SK-N-SH (cell line): ENCODE results near the gene COLEC11. TPM values are rescaled to one million over a fixed set of nuclear protein-coding genes. Genes with fewer than 3 reads are reported as not detected.

ENCODE experiments used
- CTCF ChIA-PET: fragments of 300-600, 350-600 bp; formaldehyde crosslinking; extraction: SDS; loops from one replicate; lab custom pipeline; 2021; lab: Yijun Ruan, JAX
- POLR2A ChIA-PET: fragments of 350-600 bp; sonication (Branson Sonifier 250); formaldehyde crosslinking; extraction: SDS; loops from one replicate; lab custom pipeline; 2020; ENCODE audit warnings: antibody characterized with exemption, inconsistent platforms; lab: Yijun Ruan, JAX
- DNase-seq: peaks from one replicate; pipeline ENCODE4 v3.0.0; 2012
- H2AFZ ChIP-seq: fragments of 200-600 bp; sonication (generic); 2 replicates; pipeline ENCODE4 v1.8.1; 2016; ENCODE audit warnings: antibody characterized with exemption, mild to moderate bottlenecking, low read depth
- H3F3A ChIP-seq: fragments of 200-600 bp; sonication (generic); replicated peaks from 2 replicates; pipeline ENCODE3; 2016; ENCODE audit warnings: antibody characterized with exemption, mild to moderate bottlenecking; ENCODE audit not compliant: insufficient read depth
- H3K27ac ChIP-seq, 2 experiments: fragments of 200-500 bp in 1 of 2; fragments of 200-600 bp in 1 of 2; sonication (Bioruptor generic) in 1 of 2; sonication (generic), shearing (Covaris generic) in 1 of 2; 2 replicates each; pipeline versions ENCODE4 v1.5.1 to v1.6.1; 2014 to 2016; ENCODE audit warnings: low read depth in 2 of 2, inconsistent platforms in 1 of 2, low read length in 1 of 2, mild to moderate bottlenecking in 1 of 2, mixed read lengths in 1 of 2
- H3K27me3 ChIP-seq: fragments of 200-600 bp; sonication (generic), shearing (Covaris generic); 2 replicates; pipeline ENCODE4 v1.6.1; 2016; ENCODE audit warnings: mixed run types; ENCODE audit not compliant: insufficient read depth
- H3K36me3 ChIP-seq, 2 experiments: fragments of 200-500 bp in 1 of 2; fragments of 200-600 bp in 1 of 2; sonication (Bioruptor generic) in 1 of 2; sonication (generic) in 1 of 2; replicated peaks in 1 of 2; 2 replicates each; pipeline versions ENCODE3 to v1.5.1; 2014 to 2016; ENCODE audit warnings: low read length in 1 of 2, mild to moderate bottlenecking in 1 of 2; ENCODE audit not compliant: insufficient read depth in 2 of 2, control insufficient read depth in 1 of 2
- H3K4me1 ChIP-seq, 2 experiments: fragments of 200-500 bp in 1 of 2; fragments of 200-600 bp in 1 of 2; sonication (Bioruptor generic) in 1 of 2; sonication (generic), shearing (Covaris generic) in 1 of 2; 2 replicates each; pipeline versions ENCODE4 v1.5.1 to v1.6.1; 2014 to 2016; ENCODE audit warnings: low read depth in 1 of 2, low read length in 1 of 2, mixed run types in 1 of 2; ENCODE audit not compliant: insufficient read depth in 2 of 2, control insufficient read depth in 1 of 2
- H3K4me2 ChIP-seq: fragments of 200-600 bp; sonication (generic), shearing (Covaris generic); 2 replicates; pipeline ENCODE4 v1.6.1; 2017; ENCODE audit warnings: mixed run types
- H3K4me3 ChIP-seq, 2 experiments: fragments of 200-500 bp in 1 of 2; fragments of 200-600 bp in 1 of 2; sonication (Bioruptor generic) in 1 of 2; sonication (generic), shearing (Covaris generic) in 1 of 2; 2 replicates each; pipeline versions ENCODE4 v1.5.1 to v1.8.1; 2014 to 2016; ENCODE audit warnings: low read depth in 2 of 2, inconsistent platforms in 1 of 2, low read length in 1 of 2, mild to moderate bottlenecking in 1 of 2, mixed read lengths in 1 of 2, moderate library complexity in 1 of 2
- H3K79me2 ChIP-seq: fragments of 200-600 bp; sonication (generic); 2 replicates; pipeline ENCODE4 v1.8.1; 2017; ENCODE audit warnings: mild to moderate bottlenecking; ENCODE audit not compliant: insufficient read depth
- H3K9ac ChIP-seq: fragments of 200-600 bp; sonication (generic); 2 replicates; pipeline ENCODE4 v1.6.1; 2017; ENCODE audit warnings: mixed run types
- H3K9me2 ChIP-seq: fragments of 200-600 bp; sonication (generic); 2 replicates; pipeline ENCODE4 v1.6.1; 2017; ENCODE audit warnings: mixed run types
- H3K9me3 ChIP-seq: fragments of 200-600 bp; sonication (generic); 2 replicates; pipeline ENCODE4 v1.6.1; 2017; ENCODE audit warnings: mixed run types, mild to moderate bottlenecking, moderate library complexity
- H4K20me1 ChIP-seq: fragments of 200-600 bp; sonication (generic); 2 replicates; pipeline ENCODE4 v1.6.1; 2017; ENCODE audit warnings: mild to moderate bottlenecking, mixed run types; ENCODE audit not compliant: insufficient read depth
- CHD2 ChIP-seq: fragments of 150-350 bp; IDR thresholded peaks from 2 replicates; pipeline ENCODE4 v1.6.1; 2018; ENCODE audit warnings: low read length; ENCODE audit not compliant: partially characterized antibody
- ELF1 ChIP-seq: IDR thresholded peaks from 2 replicates; pipeline ENCODE4 v1.4.0; 2012
- EP300 ChIP-seq, 2 experiments: IDR thresholded peaks; 2 replicates each; pipeline versions ENCODE4 v1.4.0 to v1.6.1; 2012; ENCODE audit warnings: borderline replicate concordance in 1 of 2, low read depth in 1 of 2, low read length in 1 of 2
- EZH2phosphoT487 ChIP-seq: fragments of 200-600 bp; sonication (generic); IDR thresholded peaks from 2 replicates; pipeline ENCODE4 v1.6.1; 2017; ENCODE audit warnings: low read depth, mixed run types, mild to moderate bottlenecking, antibody characterized with exemption, moderate library complexity, borderline replicate concordance
- FOSL2 ChIP-seq: IDR thresholded peaks from 2 replicates; pipeline ENCODE4 v1.4.0; 2012; ENCODE audit warnings: low read depth, mild to moderate bottlenecking, moderate library complexity, borderline replicate concordance
- FOXJ3 ChIP-seq: sonication (generic); formaldehyde crosslinking; IDR thresholded peaks from 2 replicates; pipeline ENCODE4 v1.5.1; 2020; ENCODE audit warnings: mild to moderate bottlenecking, missing genetic modification reagents
- FOXM1 ChIP-seq: IDR thresholded peaks from 2 replicates; pipeline ENCODE4 v1.4.0; 2012; ENCODE audit warnings: low read depth, mild to moderate bottlenecking
- GABPA ChIP-seq: IDR thresholded peaks from 2 replicates; pipeline ENCODE4 v1.4.0; 2012; ENCODE audit warnings: low read depth, mild to moderate bottlenecking
- IRF3 ChIP-seq: fragments of 150-350 bp; IDR thresholded peaks from 2 replicates; pipeline ENCODE4 v1.6.1; 2016; ENCODE audit warnings: mild to moderate bottlenecking, low read depth, low read length
- JUND ChIP-seq: IDR thresholded peaks from 2 replicates; pipeline ENCODE4 v1.4.0; 2012
- MAX ChIP-seq: IDR thresholded peaks from 2 replicates; pipeline ENCODE4 v1.4.0; 2012; ENCODE audit warnings: low read depth
- MEF2A ChIP-seq: IDR thresholded peaks from 2 replicates; pipeline ENCODE4 v1.4.0; 2012; ENCODE audit warnings: low read depth, borderline replicate concordance
- MXI1 ChIP-seq: IDR thresholded peaks from 2 replicates; pipeline ENCODE4 v1.6.1; 2012; ENCODE audit warnings: mild to moderate bottlenecking, low read depth, low read length, improper control_type of control experiment
- NFIC ChIP-seq: IDR thresholded peaks from 2 replicates; pipeline ENCODE4 v1.4.0; 2012; ENCODE audit warnings: borderline replicate concordance
- PBX3 ChIP-seq: IDR thresholded peaks from 2 replicates; pipeline ENCODE4; 2012
- POLR2AphosphoS5 ChIP-seq: IDR thresholded peaks from 2 replicates; pipeline ENCODE4 v1.6.1; 2012; ENCODE audit warnings: low read depth, low read length
- RCOR1 ChIP-seq: fragments of 150-350 bp; IDR thresholded peaks from 2 replicates; pipeline ENCODE4 v1.6.1; 2017; ENCODE audit warnings: antibody characterized with exemption, low read length
- REST ChIP-seq: IDR thresholded peaks from 2 replicates; pipeline ENCODE4 v1.6.1; 2012; ENCODE audit warnings: mild to moderate bottlenecking, low read depth, low read length, moderate library complexity
- RFX5 ChIP-seq: IDR thresholded peaks from 2 replicates; pipeline ENCODE4 v1.6.1; 2012; ENCODE audit warnings: mild to moderate bottlenecking, improper control_type of control experiment, low read length
- RXRA ChIP-seq: IDR thresholded peaks from 2 replicates; pipeline ENCODE4 v1.4.0; 2012; ENCODE audit warnings: low read depth, mild to moderate bottlenecking, borderline replicate concordance
- SIN3A ChIP-seq: IDR thresholded peaks from 2 replicates; pipeline ENCODE4 v1.6.1; 2012; ENCODE audit warnings: low read depth, mild to moderate bottlenecking, low read length, moderate library complexity, borderline replicate concordance
- TAF1 ChIP-seq: IDR thresholded peaks from 2 replicates; pipeline ENCODE4 v1.6.1; 2012; ENCODE audit warnings: low read depth, mild to moderate bottlenecking, low read length, moderate library complexity, borderline replicate concordance
- TCF12 ChIP-seq: IDR thresholded peaks from 2 replicates; pipeline ENCODE4 v1.4.0; 2012
- USF2 ChIP-seq: fragments of 150-350 bp; IDR thresholded peaks from 2 replicates; pipeline ENCODE4 v1.6.1; 2017; ENCODE audit warnings: antibody characterized with exemption, low read length, low read depth, borderline replicate concordance
- YY1 ChIP-seq: IDR thresholded peaks from 2 replicates; pipeline ENCODE4 v1.4.0; 2012; ENCODE audit warnings: low read depth, mild to moderate bottlenecking
- ZBTB33 ChIP-seq: IDR thresholded peaks from 2 replicates; pipeline ENCODE4 v1.4.0; 2012; ENCODE audit warnings: low read depth, borderline replicate concordance
- WGBS: methylation state at CpG from one replicate; pipeline ENCODE4 v1.1.6; 2017; ENCODE audit warnings: low lambda C conversion rate; 5-methylcytosine and 5-hydroxymethylcytosine counted together
- polyA plus RNA-seq, 3 experiments: library from polyadenylated mRNA; depleted of rRNA; stranded (reverse); fragments of >200 nt; gene quantifications; 2 replicates each; pipeline ENCODE4 v1.2.3, GENCODE V29; 2012

Gene COLEC11
- polyA plus RNA-seq, 1 of the 3 experiments (the other 2 are of a cell fraction) = 8.7 TPM

- ChIA-PET POLR2A (interaction anchor here (1.2 to 3.4 kb wide), 4 partner anchors 15 to 72 kb away, joined by 3 to 19 read pairs (median 9); partner anchors contain the start of gene COLEC11), CTCF (interaction anchor here (0.9 to 7.1 kb wide), 5 partner anchors 15 to 72 kb away, joined by 4 to 40 read pairs (median 4); partner anchors contain the start of gene COLEC11)
- Histone ChIP-seq H3K27me3 (no peaks in the 10 kb centered on the region), H3K79me2 (peaks cover 79% of the 10 kb centered on the region), H3K4me2 (peak overlapping the region; percentile 90), H3K9me2 (no peaks in the 10 kb centered on the region), H2AFZ (no peak overlapping the region), H3K9me3 (no peaks in the 10 kb centered on the region), H3K36me3 (peaks cover 76 to 77% of the 10 kb centered on the region in 2 experiments), H3K9ac (peak overlapping the region; percentile 97), H4K20me1 (peaks cover 70% of the 10 kb centered on the region), H3K27ac (peak overlapping the region; percentile 66 to 81), H3K4me1 (peaks cover 21 to 69% of the 10 kb centered on the region in 2 experiments; a peak in 3 of 4 replicates), H3K4me3 (peak overlapping the region; percentile 86 to 100), H3F3A (peaks cover 42% of the 10 kb centered on the region)
- TF ChIP-seq CHD2 (no peak), MXI1 (no peak), RXRA (no peak), ELF1 (no peak), JUND (no peak), RFX5 (no peak), POLR2AphosphoS5 (peak; percentile 50), MAX (no peak), EZH2phosphoT487 (no peak), TCF12 (no peak), RCOR1 (no peak), USF2 (no peak), MEF2A (no peak), GABPA (no peak), ZBTB33 (peak; percentile 15; the same call in 1 of the 2 replicates), FOXM1 (no peak), IRF3 (no peak), SIN3A (no peak), TAF1 (no peak), PBX3 (peak; percentile 41), EP300 (IDR thresholded peaks at IDR 0.05; ENCODE audit: borderline replicate concordance in 1 of 2, low read depth in 1 of 2, low read length in 1 of 2) (peak in 1 of 2 experiments; percentile 34; a peak in 2 of 4 replicates), FOXJ3 (CRISPR knock-in tag) (no peak), YY1 (no peak), FOSL2 (no peak), NFIC (peak; percentile 9; the same call in 1 of the 2 replicates), REST (no peak)
- WGBS = 24% methylated on average over 5 of the region's 5 CpGs
- no peak for DNase-seq
These were observed 15.9 kb upstream of the COLEC11 start for GRCh38 chr2:3578987-3579386.
